Fibroblast of the aortic adventitia (primary cell): ENCODE measurements around the gene ARHGEF10L. TPM values are rescaled to one million over a fixed set of nuclear protein-coding genes. Genes with fewer than 3 reads are reported as not detected.

Source experiments
- DNase-seq: peaks from one replicate; pipeline ENCODE4 v3.0.0-alpha.2; 2010; ENCODE audit warnings: low read depth
- H3K4me3 ChIP-seq: 2 replicates; pipeline ENCODE4 v1.5.1; 2011; ENCODE audit warnings: low read depth, mild to moderate bottlenecking, control low read depth, low read length, moderate library complexity
- CTCF ChIP-seq: IDR thresholded peaks from 2 replicates; pipeline ENCODE4 v1.5.1; 2011; ENCODE audit warnings: mild to moderate bottlenecking, low read length, control low read depth, inconsistent platforms; ENCODE audit not compliant: insufficient read depth
- total RNA-seq: library from RNA; depleted of rRNA; stranded (reverse); fragments of >200 nt; gene quantifications from 2 replicates; pipeline ENCODE4 v1.2.3, GENCODE V29; 2012; ENCODE audit warnings: low replicate concordance

ARHGEF10L gene
- total RNA-seq, 1 donor, result 23.9 TPM

GRCh38 chr1:17606826-17607440 is 67.4 kb downstream of the ARHGEF10L start:
- DNase-seq, result peak; percentile 73
- TF ChIP-seq CTCF, result peak; percentile 98
- no peak overlapping the region for H3K4me3 ChIP-seq

- no peak for TF ChIP-seq CTCF
- DNase-seq, result no peak
- no peak overlapping the region for H3K4me3 ChIP-seq
These were observed 68.4 kb downstream of the ARHGEF10L start for GRCh38 chr1:17607644-17608581.

DNA sequence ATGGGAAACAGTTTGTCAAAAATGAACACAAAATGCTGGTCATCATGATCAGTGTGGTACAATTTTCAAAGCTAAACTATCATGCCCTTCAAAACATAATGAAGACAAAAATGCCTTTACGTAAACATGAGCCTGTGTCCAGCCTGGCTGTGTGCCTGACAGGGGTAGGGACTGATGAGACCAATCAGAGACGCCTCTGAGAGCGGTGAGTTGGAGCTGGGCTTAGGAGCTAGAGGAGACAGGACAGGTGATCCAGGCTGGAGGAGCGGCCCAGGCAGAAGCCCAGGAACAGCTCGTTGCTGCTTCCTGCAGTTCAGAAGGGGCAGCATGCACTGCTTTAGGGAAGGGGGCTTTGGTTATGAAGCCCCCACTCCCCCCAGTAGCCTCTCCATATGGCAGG is 70.0 kb downstream of the ARHGEF10L start:
- no peak for TF ChIP-seq CTCF
- DNase-seq, result no peak
- no peak overlapping the region for H3K4me3 ChIP-seq

- DNase-seq, result no peak
- no peak for TF ChIP-seq CTCF
- no peak overlapping the region for H3K4me3 ChIP-seq
These were observed 70.6 kb downstream of the ARHGEF10L start for GRCh38 chr1:17610085-17610484.

DNA sequence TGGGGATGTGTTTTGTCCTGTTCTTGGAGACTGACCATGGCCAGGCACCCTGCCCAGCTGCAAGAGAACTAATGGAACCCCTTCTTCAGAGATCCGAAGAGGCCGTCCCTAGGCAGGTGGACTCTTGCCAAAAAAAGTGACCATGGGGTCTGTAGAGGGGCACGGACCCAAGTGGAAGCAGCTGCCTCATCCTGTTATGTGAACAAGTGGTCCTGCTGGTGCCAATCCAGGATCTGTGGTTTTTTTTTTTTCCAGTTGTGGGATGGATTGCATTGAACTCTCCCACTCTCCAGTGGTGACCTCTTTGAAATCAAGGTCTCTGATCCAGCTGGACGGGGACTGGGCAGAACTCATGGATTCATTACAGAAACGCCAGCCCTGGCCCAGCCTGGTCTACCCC is 71.2 kb downstream of the ARHGEF10L start:
- no peak overlapping the region for H3K4me3 ChIP-seq
- no peak for TF ChIP-seq CTCF
- no peak for DNase-seq

- TF ChIP-seq CTCF, result no peak
- DNase-seq, result peak; percentile 20
- H3K4me3 ChIP-seq, result no peak overlapping the region
These were observed 72.5 kb downstream of the ARHGEF10L start for GRCh38 chr1:17611991-17612390.
